Fibroblast of mammary gland (primary cell): ENCODE results near the gene ANK2.

Experiments used
- DNase-seq: peaks from one replicate; pipeline ENCODE4 v3.0.0-alpha.2; 2010; ENCODE audit warnings: low read depth
- H3K4me3 ChIP-seq: 2 replicates; pipeline ENCODE4 v1.5.1; 2011; ENCODE audit warnings: low read depth, mild to moderate bottlenecking, low read length, moderate library complexity; ENCODE audit not compliant: control insufficient read depth
- TF ChIP-seq, protein P1 (sequence below): conservative IDR thresholded peaks from 2 replicates; pipeline ENCODE4 v1.5.1; 2011; ENCODE audit warnings: low read depth, low read length, inconsistent platforms; ENCODE audit not compliant: control insufficient read depth, insufficient read depth

The ANK2 gene

GRCh38 chr4:113276464-113277170 lies 227.2 kb downstream of the ANK2 start:
- H3K4me3 ChIP-seq: no peak overlapping the region
- TF ChIP-seq, protein P1, sequence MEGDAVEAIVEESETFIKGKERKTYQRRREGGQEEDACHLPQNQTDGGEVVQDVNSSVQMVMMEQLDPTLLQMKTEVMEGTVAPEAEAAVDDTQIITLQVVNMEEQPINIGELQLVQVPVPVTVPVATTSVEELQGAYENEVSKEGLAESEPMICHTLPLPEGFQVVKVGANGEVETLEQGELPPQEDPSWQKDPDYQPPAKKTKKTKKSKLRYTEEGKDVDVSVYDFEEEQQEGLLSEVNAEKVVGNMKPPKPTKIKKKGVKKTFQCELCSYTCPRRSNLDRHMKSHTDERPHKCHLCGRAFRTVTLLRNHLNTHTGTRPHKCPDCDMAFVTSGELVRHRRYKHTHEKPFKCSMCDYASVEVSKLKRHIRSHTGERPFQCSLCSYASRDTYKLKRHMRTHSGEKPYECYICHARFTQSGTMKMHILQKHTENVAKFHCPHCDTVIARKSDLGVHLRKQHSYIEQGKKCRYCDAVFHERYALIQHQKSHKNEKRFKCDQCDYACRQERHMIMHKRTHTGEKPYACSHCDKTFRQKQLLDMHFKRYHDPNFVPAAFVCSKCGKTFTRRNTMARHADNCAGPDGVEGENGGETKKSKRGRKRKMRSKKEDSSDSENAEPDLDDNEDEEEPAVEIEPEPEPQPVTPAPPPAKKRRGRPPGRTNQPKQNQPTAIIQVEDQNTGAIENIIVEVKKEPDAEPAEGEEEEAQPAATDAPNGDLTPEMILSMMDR: no peak
- DNase-seq: peak; percentile 69

DNA sequence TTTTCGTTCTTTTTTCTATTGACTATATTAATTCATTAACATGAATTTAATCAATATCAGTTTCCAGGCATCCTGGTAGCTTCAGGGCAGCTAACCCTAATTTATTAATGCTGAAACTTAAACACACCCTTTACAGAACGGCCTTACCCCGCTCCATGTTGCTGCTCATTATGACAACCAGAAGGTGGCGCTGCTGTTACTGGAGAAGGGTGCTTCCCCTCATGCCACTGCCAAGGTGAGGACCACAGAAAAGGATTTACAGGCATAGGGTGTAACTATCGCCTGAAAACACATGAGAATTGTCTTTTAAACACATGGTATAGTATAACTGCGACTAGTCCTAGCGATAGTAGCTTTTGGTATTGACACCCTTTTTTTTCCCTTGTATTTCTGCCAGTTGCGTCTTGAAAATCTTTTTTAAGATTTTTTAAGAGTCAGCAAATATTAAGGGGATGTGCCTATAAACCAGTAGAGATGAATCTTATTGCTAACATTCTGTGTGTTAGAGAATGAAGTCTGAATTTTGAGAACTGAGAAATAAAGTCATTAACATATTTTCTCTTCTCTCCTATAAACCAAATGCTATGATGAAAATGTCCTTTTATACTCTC lies 229.0 kb downstream of the ANK2 start:
- peak; percentile 83 for DNase-seq
- TF ChIP-seq, protein P1: peak; percentile 97
- H3K4me3 ChIP-seq: no peak overlapping the region

- DNase-seq: no peak
- TF ChIP-seq, protein P1: no peak
- no peak overlapping the region for H3K4me3 ChIP-seq
Measured at GRCh38 chr4:113285501-113285900, 236.0 kb downstream of the ANK2 start.

DNA sequence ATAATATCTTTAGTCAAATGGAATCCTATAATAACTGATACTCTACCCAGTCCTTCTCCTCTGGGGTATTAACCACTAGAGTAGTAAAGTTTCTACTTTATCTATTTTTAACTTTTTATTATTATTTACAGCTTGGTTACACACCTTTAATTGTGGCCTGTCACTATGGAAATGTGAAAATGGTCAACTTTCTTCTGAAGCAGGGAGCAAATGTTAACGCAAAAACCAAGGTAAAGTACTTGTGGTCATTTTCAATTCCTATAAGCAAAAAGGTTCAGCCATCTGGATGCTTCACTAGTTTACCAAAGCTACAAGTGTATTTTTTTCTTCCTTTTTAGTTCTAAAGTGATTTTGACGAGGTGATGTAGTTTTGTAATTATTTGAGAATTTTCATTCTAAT lies 238.8 kb downstream of the ANK2 start:
- no peak for DNase-seq
- no peak overlapping the region for H3K4me3 ChIP-seq
- TF ChIP-seq, protein P1: no peak

DNA sequence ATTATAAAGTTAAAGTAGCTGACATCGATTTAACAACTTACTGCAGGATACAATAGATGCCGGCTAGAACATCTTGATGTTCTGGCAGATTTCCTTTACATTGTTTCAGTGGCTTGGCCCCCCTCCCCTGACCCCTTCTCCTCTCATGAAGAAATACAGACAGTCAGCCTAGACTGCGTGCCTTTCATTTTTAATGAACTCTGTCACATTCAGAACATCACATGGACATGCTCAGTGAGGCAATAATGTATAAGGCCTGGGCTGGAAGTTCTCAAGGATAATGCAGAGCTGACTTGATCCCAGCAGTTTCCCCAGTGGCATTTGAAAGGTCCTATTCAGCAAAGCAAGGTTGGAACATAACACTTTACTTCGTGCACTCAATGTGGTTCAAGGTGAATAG lies 239.2 kb downstream of the ANK2 start:
- TF ChIP-seq, protein P1: no peak
- no peak for DNase-seq

DNA sequence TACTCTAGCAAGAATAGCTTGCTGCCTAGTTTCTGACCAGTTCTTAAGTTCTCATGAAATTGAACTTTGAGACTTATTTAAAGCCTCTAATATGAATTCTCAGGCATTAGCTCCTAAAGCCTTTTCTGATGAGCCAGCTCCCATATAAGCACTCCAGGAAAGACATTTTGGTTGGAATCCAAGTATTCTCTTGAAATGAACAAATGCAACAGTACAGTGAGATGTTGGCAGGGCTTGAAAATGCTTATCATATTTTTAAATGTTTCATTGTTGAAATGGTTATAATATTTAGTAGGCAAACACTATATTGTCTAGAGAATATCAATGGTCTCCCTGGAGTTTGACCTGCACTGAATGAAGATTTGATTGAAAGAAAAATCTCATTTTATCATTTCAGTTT lies 240.3 kb downstream of the ANK2 start:
- DNase-seq: no peak
- TF ChIP-seq, protein P1: no peak

More for the DNA sequence above, 239.2 kb downstream of the ANK2 start:
- no peak overlapping the region for H3K4me3 ChIP-seq

More for the DNA sequence above, 240.3 kb downstream of the ANK2 start:
- H3K4me3 ChIP-seq: no peak overlapping the region
